Measurements from ENCODE around the gene MAGEL2. TPM values are rescaled to one million over a fixed set of nuclear protein-coding genes. Genes with fewer than 3 reads are reported as not detected.

The MAGEL2 gene
- total RNA-seq = under 1 TPM in 3 of 4 donors, not detected in 1; 0.20 to 0.60 (median 0.22) TPM

DNA sequence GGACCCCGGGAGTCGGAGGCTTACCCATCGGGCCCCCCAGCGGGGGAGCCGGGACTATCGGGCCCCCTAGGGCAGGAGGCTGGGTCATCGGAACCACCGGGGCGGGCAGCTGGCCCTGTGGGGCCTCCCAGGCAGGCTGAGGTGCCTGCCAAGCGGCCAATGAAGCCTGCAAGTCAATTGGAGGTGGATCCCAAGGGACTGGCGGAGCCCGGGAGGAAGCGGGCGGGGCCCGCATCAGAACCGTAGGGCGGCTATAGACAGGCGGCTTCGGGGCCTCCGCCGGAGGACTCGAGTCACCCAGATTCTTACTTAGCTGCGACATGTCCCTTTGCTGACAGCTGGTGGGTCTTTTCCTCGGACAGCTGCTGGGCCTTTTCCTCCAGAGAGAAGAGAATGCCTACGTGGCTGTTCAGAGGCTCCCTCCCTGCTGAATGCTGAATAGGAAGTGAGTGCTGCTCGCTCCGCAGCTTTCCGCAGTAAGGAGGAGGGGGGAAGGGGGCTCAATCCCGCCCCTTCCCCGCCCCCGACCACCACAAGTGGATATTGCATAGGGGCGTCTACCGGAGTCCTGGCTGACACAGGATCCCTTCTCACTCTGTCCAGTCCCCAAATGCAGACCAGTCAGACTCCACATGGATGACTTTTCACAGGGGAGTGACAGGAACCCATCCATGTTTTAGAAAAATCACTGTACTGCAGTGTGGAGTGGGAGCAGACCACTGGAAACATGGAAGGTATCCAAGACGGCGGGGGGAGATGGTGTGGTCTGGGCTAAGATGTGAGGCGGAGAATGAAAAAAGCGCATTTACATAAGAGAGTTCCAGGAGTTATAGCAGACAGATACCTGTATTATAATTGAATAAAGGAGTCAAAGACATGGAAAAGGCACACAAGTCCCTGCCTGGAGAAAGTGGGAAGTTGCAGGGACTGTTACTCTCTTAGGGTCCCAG lies at the start of gene MAGEL2:
Gene MAGEL2, minus strand, starts transcription at position 447 of the 950 bp plus-strand sequence. Its CDS starts 125 bp downstream, at position 322.
- TF ChIP-seq, protein P1, sequence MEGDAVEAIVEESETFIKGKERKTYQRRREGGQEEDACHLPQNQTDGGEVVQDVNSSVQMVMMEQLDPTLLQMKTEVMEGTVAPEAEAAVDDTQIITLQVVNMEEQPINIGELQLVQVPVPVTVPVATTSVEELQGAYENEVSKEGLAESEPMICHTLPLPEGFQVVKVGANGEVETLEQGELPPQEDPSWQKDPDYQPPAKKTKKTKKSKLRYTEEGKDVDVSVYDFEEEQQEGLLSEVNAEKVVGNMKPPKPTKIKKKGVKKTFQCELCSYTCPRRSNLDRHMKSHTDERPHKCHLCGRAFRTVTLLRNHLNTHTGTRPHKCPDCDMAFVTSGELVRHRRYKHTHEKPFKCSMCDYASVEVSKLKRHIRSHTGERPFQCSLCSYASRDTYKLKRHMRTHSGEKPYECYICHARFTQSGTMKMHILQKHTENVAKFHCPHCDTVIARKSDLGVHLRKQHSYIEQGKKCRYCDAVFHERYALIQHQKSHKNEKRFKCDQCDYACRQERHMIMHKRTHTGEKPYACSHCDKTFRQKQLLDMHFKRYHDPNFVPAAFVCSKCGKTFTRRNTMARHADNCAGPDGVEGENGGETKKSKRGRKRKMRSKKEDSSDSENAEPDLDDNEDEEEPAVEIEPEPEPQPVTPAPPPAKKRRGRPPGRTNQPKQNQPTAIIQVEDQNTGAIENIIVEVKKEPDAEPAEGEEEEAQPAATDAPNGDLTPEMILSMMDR (IDR thresholded peaks at IDR 0.05) = no peak
- TF ChIP-seq POLR2A (IDR thresholded peaks at IDR 0.05) = no peak
- TF ChIP-seq EP300 (IDR thresholded peaks at IDR 0.05) = no peak
- peaks cover 0 to 14% (median 0%) of the 10 kb centered on the region in 4 donors for H3K4me1 ChIP-seq
- no peaks in the 10 kb centered on the region for H3K36me3 ChIP-seq
- 55 to 57% methylated on average over 20 to 37 of the region's 37 CpGs for WGBS, 2 donors
- peaks cover 0 to 14% of the 10 kb centered on the region in 2 donors for H3K27me3 ChIP-seq
- H3K27ac ChIP-seq = no peak within 1 kb of the TSS
- H3K9me3 ChIP-seq = no peaks in the 10 kb centered on the region
- DNase-seq (ENCODE audit: low spot score in 2 of 2) = no peak
- H3K4me3 ChIP-seq = peak within 1 kb of the TSS; percentile 5 to 42 (median 13)

DNA sequence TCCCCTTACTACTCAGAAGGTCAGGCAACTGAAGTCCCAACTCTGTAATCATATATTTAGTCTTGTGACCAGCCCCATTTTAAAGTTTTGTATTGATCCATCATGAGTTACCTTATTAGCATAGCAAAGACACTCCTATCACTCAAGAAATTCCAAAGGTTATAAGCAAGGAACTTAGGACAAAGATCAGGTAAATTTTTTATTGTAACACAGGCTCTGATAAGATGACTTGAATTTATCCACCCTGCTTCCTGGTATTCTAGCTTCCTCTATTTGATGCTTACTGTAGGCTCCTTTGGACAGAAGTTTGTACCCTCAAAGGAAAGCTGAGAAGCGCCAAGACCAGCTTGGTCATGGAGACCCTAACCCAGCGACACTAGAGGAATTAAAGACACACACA lies 47.6 kb upstream of the MAGEL2 start:
- Histone ChIP-seq H3K4me3 (no peak overlapping the region), H3K4me1 (peaks cover 0 to 3% (median 0%) of the 10 kb centered on the region in 4 donors), H3K27me3 (no peaks in the 10 kb centered on the region), H3K9me3 (peaks cover 0 to 5% (median 0%) of the 10 kb centered on the region in 4 donors), H3K27ac (no peak overlapping the region), H3K36me3 (no peaks in the 10 kb centered on the region)
- TF ChIP-seq POLR2A (IDR thresholded peaks at IDR 0.05) = no peak
- TF ChIP-seq, protein P1 (IDR thresholded peaks at IDR 0.05) = no peak
- no peak for TF ChIP-seq EP300 (IDR thresholded peaks at IDR 0.05)
- DNase-seq (ENCODE audit: low spot score in 2 of 2) = no peak
- WGBS, 2 donors = 73 to 83% methylated on average over 2 of the region's 2 CpGs

DNA sequence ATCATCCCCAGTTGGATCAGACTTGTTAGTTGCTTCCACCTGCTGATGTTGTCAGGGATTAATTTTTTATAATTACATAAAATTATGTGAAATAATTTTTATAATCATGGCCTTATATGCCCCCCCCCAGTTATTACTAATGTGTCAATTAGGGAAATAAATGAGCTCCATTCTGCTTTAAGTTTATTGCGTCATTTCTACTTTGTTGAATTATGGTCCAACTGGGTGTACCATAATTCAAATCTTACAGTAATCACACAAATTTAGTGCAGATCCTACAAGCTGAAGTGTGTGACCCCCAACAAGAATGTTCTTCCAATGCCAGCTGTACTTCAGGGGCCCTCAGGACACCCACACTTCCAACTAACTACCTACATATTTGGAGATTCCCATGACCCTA lies 46.9 kb upstream of the MAGEL2 start:
- Histone ChIP-seq H3K4me1 (peaks cover 0 to 6% (median 0%) of the 10 kb centered on the region in 4 donors), H3K27ac (no peak overlapping the region), H3K36me3 (no peaks in the 10 kb centered on the region), H3K9me3 (peaks cover 0 to 2% (median 0%) of the 10 kb centered on the region in 4 donors), H3K4me3 (no peak overlapping the region), H3K27me3 (no peaks in the 10 kb centered on the region)
- no peak for DNase-seq (ENCODE audit: low spot score in 2 of 2)
- TF ChIP-seq POLR2A (IDR thresholded peaks at IDR 0.05) = no peak
- TF ChIP-seq EP300 (IDR thresholded peaks at IDR 0.05) = no peak
- TF ChIP-seq, protein P1 (IDR thresholded peaks at IDR 0.05) = no peak
- WGBS, 2 donors = 86 to 96% methylated on average over 1 of the region's 1 CpG

DNA sequence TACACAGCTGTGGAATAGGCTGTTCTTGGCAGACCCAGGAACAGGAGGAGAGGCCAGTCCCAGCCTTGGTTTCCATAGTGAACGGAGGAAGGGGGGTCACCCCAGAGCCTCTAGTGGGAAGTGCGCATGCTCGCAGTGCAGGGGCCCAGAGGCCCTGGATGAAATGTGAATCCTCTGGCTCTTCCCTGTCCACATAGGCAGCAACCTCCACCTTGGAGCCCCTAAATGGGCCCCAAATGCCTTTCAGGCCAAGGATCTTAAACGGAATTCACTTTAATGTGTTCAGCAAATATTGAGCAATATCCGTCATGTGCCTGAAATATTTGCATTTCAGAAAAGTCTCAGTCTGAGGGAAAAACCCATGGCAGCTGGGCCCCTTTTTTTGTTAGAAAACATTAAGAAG lies 42.8 kb upstream of the MAGEL2 start:
- 62 to 64% methylated on average over 5 of the region's 5 CpGs for WGBS, 2 donors
- Histone ChIP-seq H3K27me3 (no peaks in the 10 kb centered on the region), H3K27ac (peak overlapping the region in 2 of 4 donors; percentile 63 to 64), H3K4me1 (peaks cover 0 to 12% (median 0%) of the 10 kb centered on the region in 4 donors), H3K4me3 (no peak overlapping the region), H3K9me3 (peaks cover 0 to 3% (median 0%) of the 10 kb centered on the region in 4 donors), H3K36me3 (no peaks in the 10 kb centered on the region)
- peak in 1 of 2 donors; percentile 43 for DNase-seq (ENCODE audit: low spot score in 2 of 2)
- TF ChIP-seq EP300 (IDR thresholded peaks at IDR 0.05) (peak in 1 of 2 donors; percentile 16), POLR2A (IDR thresholded peaks at IDR 0.05) (no peak)
- TF ChIP-seq, protein P1 (IDR thresholded peaks at IDR 0.05) = no peak

DNA sequence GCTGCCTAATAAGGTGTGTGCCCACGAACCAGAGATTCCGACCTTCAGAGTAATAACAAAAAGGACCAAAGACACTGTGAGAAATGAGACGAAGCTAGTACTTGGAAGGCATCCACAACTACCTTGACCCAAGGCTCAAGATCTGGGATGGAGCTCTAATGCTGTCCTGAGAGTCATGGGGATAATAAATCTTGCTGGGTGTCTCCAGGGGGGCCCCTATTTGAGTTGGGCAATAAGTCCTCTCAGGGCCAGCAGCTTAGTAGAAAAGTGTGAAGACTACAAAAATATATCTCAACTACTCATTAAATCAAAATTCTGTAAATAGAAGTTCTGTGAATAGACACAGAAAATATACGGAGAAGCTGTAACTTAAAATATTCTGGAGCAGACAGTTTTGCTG lies 42.3 kb upstream of the MAGEL2 start:
- Histone ChIP-seq H3K9me3 (peaks cover 0 to 3% (median 0%) of the 10 kb centered on the region in 4 donors), H3K27me3 (no peaks in the 10 kb centered on the region), H3K36me3 (no peaks in the 10 kb centered on the region), H3K4me1 (peaks cover 0 to 13% (median 0%) of the 10 kb centered on the region in 4 donors), H3K4me3 (no peak overlapping the region), H3K27ac (peak overlapping the region in 2 of 4 donors; percentile 33 to 63)
- TF ChIP-seq, protein P1 (IDR thresholded peaks at IDR 0.05) = no peak
- TF ChIP-seq EP300 (IDR thresholded peaks at IDR 0.05) (no peak), POLR2A (IDR thresholded peaks at IDR 0.05) (no peak)
- no peak for DNase-seq (ENCODE audit: low spot score in 2 of 2)
- WGBS, 2 donors = 61 to 64% methylated on average over 4 of the region's 4 CpGs

Measured in tibial nerve (tissue), 4 donors.